GM19238 (cell line): ENCODE data around the gene OXCT2.
"Not testable (repeated sequence)": the region's sequence is repeated elsewhere in the genome, so short reads cannot be mapped to it uniquely, and the experiment has no call there.

Experiments used
- DNase-seq: peaks from one replicate; pipeline ENCODE4 v3.0.0; 2011; ENCODE audit warnings: low spot score; ENCODE audit not compliant: insufficient read length

The OXCT2 gene

GRCh38 chr1:39771022-39771532, at the start of gene OXCT2:
Gene OXCT2, minus strand, starts transcription at chr1:39771348. Its CDS starts 93 bp downstream, at chr1:39771255.
- not testable (repeated sequence) for DNase-seq

GRCh38 chr1:39819091-39819812, 48.1 kb upstream of the OXCT2 start:
- no peak for DNase-seq

GRCh38 chr1:39818482-39818881, 47.3 kb upstream of the OXCT2 start:
- DNase-seq: no peak

- peak; percentile 69 for DNase-seq
These were observed 46.2 kb upstream of the OXCT2 start for GRCh38 chr1:39817091-39817932.

GRCh38 chr1:39816415-39817090, 45.4 kb upstream of the OXCT2 start:
- DNase-seq: peak; percentile 55

- no peak for DNase-seq
These were observed 41.8 kb upstream of the OXCT2 start for GRCh38 chr1:39812913-39813312.

GRCh38 chr1:39808784-39809517, 37.8 kb upstream of the OXCT2 start:
- no peak for DNase-seq

GRCh38 chr1:39805385-39805784, 34.2 kb upstream of the OXCT2 start:
- no peak for DNase-seq

GRCh38 chr1:39802496-39803260, 31.5 kb upstream of the OXCT2 start:
- DNase-seq: no peak

GRCh38 chr1:39800471-39800835, 29.3 kb upstream of the OXCT2 start:
- DNase-seq: no peak

- DNase-seq: peak; percentile 62
These were observed 28.8 kb upstream of the OXCT2 start for GRCh38 chr1:39799770-39800470.

GRCh38 chr1:39798859-39799769, 28.0 kb upstream of the OXCT2 start:
- peak; percentile 57 for DNase-seq

- no peak for DNase-seq
These were observed 24.5 kb upstream of the OXCT2 start for GRCh38 chr1:39795651-39796050.

GRCh38 chr1:39791838-39792237, 20.7 kb upstream of the OXCT2 start:
- DNase-seq: no peak

GRCh38 chr1:39789571-39790110, 18.5 kb upstream of the OXCT2 start:
- DNase-seq: no peak

- DNase-seq: peak; percentile 39
These were observed 17.8 kb upstream of the OXCT2 start, which contains the start of gene BMP8B for GRCh38 chr1:39788758-39789570. Gene BMP8B, minus strand, starts transcription at chr1:39788865. Its CDS starts 380 bp downstream, at chr1:39788485.

- no peak for DNase-seq
These were observed 17.2 kb upstream of the OXCT2 start for GRCh38 chr1:39788426-39788757.

- DNase-seq: not testable (repeated sequence)
These were observed 16.8 kb upstream of the OXCT2 start for GRCh38 chr1:39787964-39788363.
